OCI-LY7 (cell line): ENCODE results near the gene TAF10. TPM values are rescaled to one million over a fixed set of nuclear protein-coding genes. Genes with fewer than 3 reads are reported as not detected.

Experiments
- BruUV-seq: library from RNA; stranded (reverse); fragments of 400-500 nt; replicated peaks from 2 replicates; lab custom pipeline; 2021; lab: Mats Ljungman, UMichigan
- CTCF ChIA-PET: fragments of 300-600 bp; sonication (Branson Sonifier 250); formaldehyde crosslinking; loops from one replicate; lab custom pipeline; 2022; ENCODE audit warnings: antibody characterized with exemption; ENCODE audit not compliant: unreplicated experiment; lab: Charles Lee
- POLR2A ChIA-PET: fragments of 300-600 bp; sonication (Branson Sonifier 250); formaldehyde crosslinking; loops from one replicate; lab custom pipeline; 2022; ENCODE audit warnings: antibody characterized with exemption; lab: Charles Lee
- DNase-seq: peaks from one replicate; pipeline ENCODE4 v3.0.0-alpha.2; 2015; ENCODE audit warnings: low spot score
- H2AFZ ChIP-seq: fragments of 200-600 bp; sonication (generic), shearing (Covaris generic); 2 replicates; pipeline ENCODE4 v1.6.1; 2014; ENCODE audit warnings: mild to moderate bottlenecking, antibody characterized with exemption, low read length, moderate library complexity
- H3K27ac ChIP-seq: fragments of 200-600 bp; sonication (generic); 2 replicates; pipeline ENCODE4 v1.5.1; 2014; ENCODE audit warnings: mixed run types, low read depth, mild to moderate bottlenecking, moderate library complexity, low read length, inconsistent platforms; ENCODE audit not compliant: poor library complexity, severe bottlenecking
- H3K36me3 ChIP-seq: fragments of 200-600 bp; sonication (generic); 2 replicates; pipeline ENCODE4 v1.6.1; 2014; ENCODE audit warnings: mild to moderate bottlenecking, antibody characterized with exemption, low read length, moderate library complexity, mixed read lengths; ENCODE audit not compliant: insufficient read depth
- H3K4me1 ChIP-seq: fragments of 200-600 bp; sonication (generic); 2 replicates; pipeline ENCODE4 v1.5.1; 2014; ENCODE audit warnings: mild to moderate bottlenecking, low read length; ENCODE audit not compliant: insufficient read depth, poor library complexity, severe bottlenecking
- H3K4me2 ChIP-seq: fragments of 200-600 bp; sonication (generic); 2 replicates; pipeline ENCODE4 v1.6.1; 2014; ENCODE audit warnings: mild to moderate bottlenecking, low read length
- H3K4me3 ChIP-seq: fragments of 200-600 bp; sonication (generic); 2 replicates; pipeline ENCODE4 v1.5.1; 2014; ENCODE audit warnings: mild to moderate bottlenecking, low read depth, low read length; ENCODE audit not compliant: poor library complexity, severe bottlenecking
- H3K79me2 ChIP-seq: fragments of 200-600 bp; sonication (generic); 2 replicates; pipeline ENCODE4 v1.6.1; 2016; ENCODE audit warnings: low read depth, mild to moderate bottlenecking, low read length, moderate library complexity, mixed read lengths; ENCODE audit not compliant: insufficient read depth
- H3K9me2 ChIP-seq: fragments of 200-600 bp; sonication (generic); 2 replicates; pipeline ENCODE4 v1.6.1; 2016; ENCODE audit warnings: mild to moderate bottlenecking, low read length, mixed read lengths; ENCODE audit not compliant: insufficient read depth
- H3K9me3 ChIP-seq: fragments of 200-600 bp; sonication (generic); 2 replicates; pipeline ENCODE4 v1.6.1; 2014; ENCODE audit warnings: mild to moderate bottlenecking, mixed run types, low read length, mixed read lengths
- H4K20me1 ChIP-seq: fragments of 200-600 bp; sonication (generic); 2 replicates; pipeline ENCODE4 v1.6.1; 2014; ENCODE audit warnings: mild to moderate bottlenecking, antibody characterized with exemption, low read length, moderate library complexity, mixed read lengths; ENCODE audit not compliant: insufficient read depth
- CTCF ChIP-seq: fragments of 200-600 bp; sonication (generic); conservative IDR thresholded peaks from 2 replicates; pipeline ENCODE4 v1.5.1; 2014; ENCODE audit warnings: mild to moderate bottlenecking, antibody characterized with exemption, low read length, moderate library complexity, mixed read lengths
- EZH2phosphoT487 ChIP-seq: fragments of 200-600 bp; sonication (generic); IDR thresholded peaks from 2 replicates; pipeline ENCODE4 v1.6.1; 2018; ENCODE audit warnings: low read depth, borderline replicate concordance, mild to moderate bottlenecking, mixed run types, antibody characterized with exemption, low read length, moderate library complexity, mixed read lengths
- intact Hi-C: fragments of 100-400 bp; cut with micrococcal nuclease; formaldehyde crosslinking; loops from one replicate; pipeline ENCODE4 v1.10.0; 2022; ENCODE audit not compliant: unreplicated experiment
- total RNA-seq, 2 experiments: library from RNA; depleted of rRNA in 1 of 2; stranded (reverse); fragments of >200 nt in 1 of 2; shearing (Covaris generic) in 1 of 2; gene quantifications; 2 replicates each; pipeline ENCODE4 v1.2.3, GENCODE V29; 2014 to 2022

TAF10 gene
- total RNA-seq, 2 experiments from 2014 or later, result 117 to 146 TPM

- no peaks in the 10 kb centered on the region for H3K79me2 ChIP-seq
- no peak overlapping the region for H2AFZ ChIP-seq
- H3K36me3 ChIP-seq, result no peaks in the 10 kb centered on the region
- CTCF ChIA-PET, result interaction anchor here (1.0 kb wide), 1 partner anchor 143 kb away, joined by 3 read pairs; no protein-coding TSS in a partner anchor
- no peak overlapping the region for H3K4me3 ChIP-seq
- H4K20me1 ChIP-seq, result no peaks in the 10 kb centered on the region
- H3K4me2 ChIP-seq, result no peak overlapping the region
- TF ChIP-seq EZH2phosphoT487, result no peak
- TF ChIP-seq CTCF, result no peak
- H3K9me3 ChIP-seq, result no peaks in the 10 kb centered on the region
- no TSS peak for BruUV-seq
- DNase-seq, result no peak
- POLR2A ChIA-PET, result no interaction called here
- H3K9me2 ChIP-seq, result no peaks in the 10 kb centered on the region
- no peak overlapping the region for H3K27ac ChIP-seq
- no peaks in the 10 kb centered on the region for H3K4me1 ChIP-seq
- intact Hi-C loops, result no loop called here
Observed at GRCh38 chr11:6563121-6563619, 48.8 kb downstream of the TAF10 start.

- no peak overlapping the region for H3K4me2 ChIP-seq
- no TSS peak for BruUV-seq
- H3K4me1 ChIP-seq, result no peaks in the 10 kb centered on the region
- TF ChIP-seq CTCF (no peak), EZH2phosphoT487 (no peak)
- CTCF ChIA-PET, result no interaction called here
- no peak for DNase-seq
- no peak overlapping the region for H2AFZ ChIP-seq
- H3K4me3 ChIP-seq, result no peak overlapping the region
- H3K9me2 ChIP-seq, result no peaks in the 10 kb centered on the region
- no peaks in the 10 kb centered on the region for H3K79me2 ChIP-seq
- H4K20me1 ChIP-seq, result no peaks in the 10 kb centered on the region
- H3K9me3 ChIP-seq, result no peaks in the 10 kb centered on the region
- intact Hi-C loops, result no loop called here
- H3K36me3 ChIP-seq, result no peaks in the 10 kb centered on the region
- H3K27ac ChIP-seq, result no peak overlapping the region
- POLR2A ChIA-PET, result no interaction called here
Observed at GRCh38 chr11:6561288-6561687, 50.7 kb downstream of the TAF10 start.

Other genes with a start within 250 kb of the TAF10 start
- 5.1 and 5.4 TPM in 2 replicates for gene SMPD1, start 221.7 kb downstream of the TAF10 start, total RNA-seq (2014; rRNA removed; shearing (Covaris generic))
- gene SMPD1, start 221.7 kb downstream of the TAF10 start, total RNA-seq (2022), result 11.5 and 11.9 TPM in 2 replicates
- gene APBB1, start 193.1 kb downstream of the TAF10 start, total RNA-seq (2014; rRNA removed; shearing (Covaris generic)), result 30.4 and 36.1 TPM in 2 replicates
- gene APBB1, start 193.1 kb downstream of the TAF10 start, total RNA-seq (2022), result 25.5 and 28.3 TPM in 2 replicates
- 0.16 TPM in 1 of 2 replicates, not detected in the other for gene HPX, start 171.2 kb downstream of the TAF10 start, total RNA-seq (2014; rRNA removed; shearing (Covaris generic))
- 1.2 and 5.2 TPM in 2 replicates for gene HPX, start 171.2 kb downstream of the TAF10 start, total RNA-seq (2022)
- gene TRIM3, start 138.3 kb downstream of the TAF10 start, total RNA-seq (2014; rRNA removed; shearing (Covaris generic)), result 8.5 and 21.3 TPM in 2 replicates
- gene TRIM3, start 138.3 kb downstream of the TAF10 start, total RNA-seq (2022), result 14.7 and 15.5 TPM in 2 replicates
- 40.7 and 55.9 TPM in 2 replicates for gene ARFIP2, start 130.9 kb downstream of the TAF10 start, total RNA-seq (2014; rRNA removed; shearing (Covaris generic))
- gene ARFIP2, start 130.9 kb downstream of the TAF10 start, total RNA-seq (2022), result 44.0 and 49.0 TPM in 2 replicates
- 43.7 and 52.8 TPM in 2 replicates for gene TIMM10B, start 130.7 kb downstream of the TAF10 start, total RNA-seq (2014; rRNA removed; shearing (Covaris generic))
- 49.9 and 54.6 TPM in 2 replicates for gene TIMM10B, start 130.7 kb downstream of the TAF10 start, total RNA-seq (2022)
- gene DNHD1, start 114.9 kb downstream of the TAF10 start, total RNA-seq (2014; rRNA removed; shearing (Covaris generic)), result 19.3 and 24.3 TPM in 2 replicates
- gene DNHD1, start 114.9 kb downstream of the TAF10 start, total RNA-seq (2022), result 52.7 and 56.6 TPM in 2 replicates
- 26.4 and 29.4 TPM in 2 replicates for gene RRP8, start 8.6 kb downstream of the TAF10 start, total RNA-seq (2014; rRNA removed; shearing (Covaris generic))
- 25.0 and 33.6 TPM in 2 replicates for gene RRP8, start 8.6 kb downstream of the TAF10 start, total RNA-seq (2022)
- 52.0 and 64.8 TPM in 2 replicates for gene ILK, start 8.4 kb downstream of the TAF10 start, total RNA-seq (2014; rRNA removed; shearing (Covaris generic))
- gene ILK, start 8.4 kb downstream of the TAF10 start, total RNA-seq (2022), result 80.3 and 88.2 TPM in 2 replicates
- 11.9 and 16.6 TPM in 2 replicates for gene TPP1, start 7.2 kb upstream of the TAF10 start, total RNA-seq (2014; rRNA removed; shearing (Covaris generic))
- 41.1 and 45.4 TPM in 2 replicates for gene TPP1, start 7.2 kb upstream of the TAF10 start, total RNA-seq (2022)
- 0.67 and 1.1 TPM in 2 replicates for gene DCHS1, start 43.6 kb upstream of the TAF10 start, total RNA-seq (2014; rRNA removed; shearing (Covaris generic))
- gene DCHS1, start 43.6 kb upstream of the TAF10 start, total RNA-seq (2022), result 0.53 and 0.67 TPM in 2 replicates
- gene MRPL17, start 71.1 kb upstream of the TAF10 start, total RNA-seq (2014; rRNA removed; shearing (Covaris generic)), result 46.8 and 59.7 TPM in 2 replicates
- 43.0 and 44.0 TPM in 2 replicates for gene MRPL17, start 71.1 kb upstream of the TAF10 start, total RNA-seq (2022)
- gene OR2AG2, start 159.8 kb upstream of the TAF10 start, total RNA-seq (2014; rRNA removed; shearing (Covaris generic)), result 0.82 and 2.5 TPM in 2 replicates
- 1.7 and 1.9 TPM in 2 replicates for gene OR2AG2, start 159.8 kb upstream of the TAF10 start, total RNA-seq (2022)
- not detected in 2 replicates for gene OR2AG1, start 170.8 kb upstream of the TAF10 start, total RNA-seq (2014; rRNA removed; shearing (Covaris generic))
- not detected in 2 replicates for gene OR2AG1, start 170.8 kb upstream of the TAF10 start, total RNA-seq (2022)
- gene OR6A2, start 187.5 kb upstream of the TAF10 start, total RNA-seq (2014; rRNA removed; shearing (Covaris generic)), result 0.95 and 2.2 TPM in 2 replicates
- gene OR6A2, start 187.5 kb upstream of the TAF10 start, total RNA-seq (2022), result 2.2 and 2.4 TPM in 2 replicates
- gene OR10A5, start 233.5 kb upstream of the TAF10 start, total RNA-seq (2014; rRNA removed; shearing (Covaris generic)), result not detected in 2 replicates
- not detected in 2 replicates for gene OR10A5, start 233.5 kb upstream of the TAF10 start, total RNA-seq (2022)